MM.1S (cell line): ENCODE measurements around the gene MEGF10.

Source experiments
- DNase-seq: peaks from one replicate; pipeline ENCODE4 v3.0.0-alpha.2; 2015
- H2AFZ ChIP-seq: fragments of 300-600 bp; sonication (generic); 2 replicates; pipeline ENCODE4 v1.6.0; 2016; ENCODE audit warnings: antibody characterized with exemption, low read length
- H3F3A ChIP-seq: fragments of 300-600 bp; sonication (generic); 2 replicates; pipeline ENCODE4 v1.6.1; 2016; ENCODE audit warnings: mild to moderate bottlenecking, antibody characterized with exemption, low read length, moderate library complexity, mixed read lengths; ENCODE audit not compliant: insufficient read depth
- H3K27ac ChIP-seq: fragments of 300-600 bp; sonication (generic); 2 replicates; pipeline ENCODE4 v1.5.1; 2016; ENCODE audit warnings: mild to moderate bottlenecking, low read length
- H3K27me3 ChIP-seq: fragments of 300-600 bp; sonication (generic); replicated peaks from 2 replicates; pipeline ENCODE4 v1.6.0; 2016; ENCODE audit warnings: low read length; ENCODE audit not compliant: insufficient read depth
- H3K36me3 ChIP-seq: fragments of 300-600 bp; sonication (generic); replicated peaks from 2 replicates; pipeline ENCODE4 v1.6.1; 2016; ENCODE audit warnings: mild to moderate bottlenecking, low read length, mixed read lengths; ENCODE audit not compliant: insufficient read depth
- H3K4me1 ChIP-seq: fragments of 300-600 bp; sonication (generic); 2 replicates; pipeline ENCODE4 v1.6.1; 2016; ENCODE audit warnings: low read length, mixed read lengths
- H3K4me2 ChIP-seq: fragments of 300-600 bp; sonication (generic); 2 replicates; pipeline ENCODE4 v1.6.0; 2016; ENCODE audit warnings: low read depth, low read length
- H3K4me3 ChIP-seq: fragments of 300-600 bp; sonication (generic); 2 replicates; pipeline ENCODE4 v1.5.1; 2016; ENCODE audit warnings: low read length, mixed read lengths
- H3K79me2 ChIP-seq: fragments of 300-600 bp; sonication (generic); 2 replicates; pipeline ENCODE4 v1.6.1; 2016; ENCODE audit warnings: mixed run types, low read length, mixed read lengths
- H3K9ac ChIP-seq: fragments of 300-600 bp; sonication (generic); 2 replicates; pipeline ENCODE4 v1.6.1; 2016; ENCODE audit warnings: low read length, mixed read lengths
- H3K9me2 ChIP-seq: fragments of 300-600 bp; sonication (generic); replicated peaks from 2 replicates; pipeline ENCODE4 v1.6.1; 2016; ENCODE audit warnings: mild to moderate bottlenecking, low read length, mixed read lengths; ENCODE audit not compliant: insufficient read depth
- H3K9me3 ChIP-seq: fragments of 300-600 bp; sonication (generic); replicated peaks from 2 replicates; pipeline ENCODE4 v1.6.1; 2016; ENCODE audit warnings: mild to moderate bottlenecking, low read length, mixed read lengths; ENCODE audit not compliant: insufficient read depth
- H4K20me1 ChIP-seq: fragments of 300-600 bp; sonication (generic); 2 replicates; pipeline ENCODE4 v1.6.1; 2016; ENCODE audit warnings: mild to moderate bottlenecking, low read length, moderate library complexity, mixed read lengths; ENCODE audit not compliant: insufficient read depth
- CTCF ChIP-seq: fragments of 300-600 bp; sonication (generic); IDR thresholded peaks from 2 replicates; pipeline ENCODE4 v1.5.1; 2016; ENCODE audit warnings: antibody characterized with exemption, low read length, mixed read lengths
- EZH2 ChIP-seq: fragments of 300-600 bp; sonication (generic); optimal IDR thresholded peaks from 2 replicates; pipeline ENCODE3; 2017; ENCODE audit warnings: low read depth, mild to moderate bottlenecking, antibody characterized with exemption, low read length, mixed read lengths
- EZH2phosphoT487 ChIP-seq: fragments of 300-600 bp; sonication (generic); IDR thresholded peaks from 2 replicates; pipeline ENCODE4 v1.6.1; 2018; ENCODE audit warnings: antibody characterized with exemption, low read length

MEGF10 gene

GRCh38 chr5:127367946-127368465 lies 77.4 kb downstream of the MEGF10 start:
- Histone ChIP-seq H3F3A (no peaks in the 10 kb centered on the region), H2AFZ (no peak overlapping the region), H3K4me2 (no peak overlapping the region), H3K9me3 (no peaks in the 10 kb centered on the region), H4K20me1 (no peaks in the 10 kb centered on the region), H3K27me3 (no peaks in the 10 kb centered on the region), H3K9me2 (no peaks in the 10 kb centered on the region), H3K4me1 (no peaks in the 10 kb centered on the region), H3K36me3 (no peaks in the 10 kb centered on the region), H3K4me3 (no peak overlapping the region), H3K9ac (no peak overlapping the region), H3K79me2 (no peaks in the 10 kb centered on the region), H3K27ac (no peak overlapping the region)
- TF ChIP-seq EZH2 (no peak), EZH2phosphoT487 (no peak), CTCF (no peak)
- DNase-seq, result no peak

GRCh38 chr5:127369796-127370195 lies 79.2 kb downstream of the MEGF10 start:
- H2AFZ ChIP-seq, result no peak overlapping the region

GRCh38 chr5:127370631-127371030 lies 80.0 kb downstream of the MEGF10 start:
- Histone ChIP-seq H3K79me2 (no peaks in the 10 kb centered on the region), H3K27ac (no peak overlapping the region), H3F3A (no peaks in the 10 kb centered on the region), H2AFZ (no peak overlapping the region), H3K9ac (no peak overlapping the region), H3K4me2 (no peak overlapping the region), H3K9me3 (no peaks in the 10 kb centered on the region), H3K4me3 (no peak overlapping the region), H3K36me3 (no peaks in the 10 kb centered on the region), H3K9me2 (no peaks in the 10 kb centered on the region), H3K27me3 (no peaks in the 10 kb centered on the region), H4K20me1 (no peaks in the 10 kb centered on the region), H3K4me1 (no peaks in the 10 kb centered on the region)
- no peak for DNase-seq
- no peak for TF ChIP-seq EZH2phosphoT487
- TF ChIP-seq CTCF, result no peak
- TF ChIP-seq EZH2, result no peak

More at GRCh38 chr5:127369796-127370195, 79.2 kb downstream of the MEGF10 start:
- no peak for DNase-seq
- no peak for TF ChIP-seq EZH2phosphoT487
- no peak for TF ChIP-seq EZH2
- TF ChIP-seq CTCF, result no peak
- H3K27me3 ChIP-seq, result no peaks in the 10 kb centered on the region
- H3K9me3 ChIP-seq, result no peaks in the 10 kb centered on the region
- H3K4me2 ChIP-seq, result 0 out of 2 replicates have a peak overlapping the region, but pooled peaks have one; percentile 2
- H3K79me2 ChIP-seq, result no peaks in the 10 kb centered on the region
- no peaks in the 10 kb centered on the region for H3K36me3 ChIP-seq
- no peaks in the 10 kb centered on the region for H3K4me1 ChIP-seq
- H3K9me2 ChIP-seq, result no peaks in the 10 kb centered on the region
- no peak overlapping the region for H3K27ac ChIP-seq
- H3K9ac ChIP-seq, result no peak overlapping the region
- H4K20me1 ChIP-seq, result no peaks in the 10 kb centered on the region
- no peaks in the 10 kb centered on the region for H3F3A ChIP-seq
- no peak overlapping the region for H3K4me3 ChIP-seq
